ENCODE data around the gene PTGS1. TPM values are rescaled to one million over a fixed set of nuclear protein-coding genes. Genes with fewer than 3 reads are reported as not detected.

The PTGS1 gene
- total and polyA plus RNA-seq, 2 of the 13 experiments (the other 11 are each of a cell fraction or from before 2014, with no cell fraction given): 0.07 to 0.08 TPM

GRCh38 chr9:122332644-122333043 is 38.2 kb upstream of the PTGS1 start:
- DNase-seq (ENCODE audit: low spot score): no peak
- H3K36me3 ChIP-seq (replicated peaks in 1 of 2; ENCODE audit: control insufficient read depth in 1 of 2, insufficient read depth in 2 of 2, low read length in 2 of 2): no peaks in the 10 kb centered on the region
- intact Hi-C loops (cut with micrococcal nuclease; ENCODE audit: unreplicated experiment) (no loop called here), in situ Hi-C loops (cut with HindIII; ENCODE audit: extremely low pct_ligation_motif_present, low pct_unique_long_range_greater_than_20kb) (no loop called here)
- H3K27ac ChIP-seq (ENCODE audit: extremely low read length, insufficient read depth, low read length): no peak overlapping the region
- H3K27me3 ChIP-seq (ENCODE audit: control insufficient read depth in 1 of 2, insufficient read depth in 2 of 2, low read length in 2 of 2): peaks cover 2 to 4% of the 10 kb centered on the region in 2 experiments; a peak in 3 of 5 replicates
- 18% methylated on average over 7 of the region's 7 CpGs for WGBS (ENCODE audit: low lambda C conversion rate)
- CTCF ChIA-PET (ENCODE audit: low intra/inter-chr PET ratio, low total read pairs): no interaction called here
- no peaks in the 10 kb centered on the region for H3K9me3 ChIP-seq (ENCODE audit: low read length)
- POLR2A ChIA-PET: no interaction called here
- H4K20me1 ChIP-seq (ENCODE audit: insufficient read depth, low read length): no peaks in the 10 kb centered on the region
- no peak overlapping the region for H2AFZ ChIP-seq (ENCODE audit: low read length)
- no peak for ATAC-seq
- no peak overlapping the region for H3K4me2 ChIP-seq (ENCODE audit: low read depth, low read length)
- H3K4me1 ChIP-seq (ENCODE audit: insufficient read depth, low read length): no peaks in the 10 kb centered on the region
- FAIRE-seq: no peak
- H3K9ac ChIP-seq (ENCODE audit: insufficient read depth, low read depth, low read length): no peak overlapping the region
- BruUV-seq (replicated peaks): no TSS peak
- no peak overlapping the region for H3K4me3 ChIP-seq (replicated peaks in 1 of 3; ENCODE audit: insufficient read depth in 1 of 3, low read depth in 2 of 3, low read length in 3 of 3)
- TF ChIP-seq ZNF619 (CRISPR knock-in tag; IDR thresholded peaks at IDR 0.05): no peak
- TF ChIP-seq ZBTB49 (CRISPR knock-in tag; IDR thresholded peaks at IDR 0.05; ENCODE audit: borderline replicate concordance): no peak
- TF ChIP-seq KDM3A (CRISPR knock-in tag; IDR thresholded peaks at IDR 0.05; ENCODE audit: low read depth): no peak
- no peak for TF ChIP-seq SP140L (CRISPR knock-in tag; IDR thresholded peaks at IDR 0.05; ENCODE audit: borderline replicate concordance)
- TF ChIP-seq, protein P1, sequence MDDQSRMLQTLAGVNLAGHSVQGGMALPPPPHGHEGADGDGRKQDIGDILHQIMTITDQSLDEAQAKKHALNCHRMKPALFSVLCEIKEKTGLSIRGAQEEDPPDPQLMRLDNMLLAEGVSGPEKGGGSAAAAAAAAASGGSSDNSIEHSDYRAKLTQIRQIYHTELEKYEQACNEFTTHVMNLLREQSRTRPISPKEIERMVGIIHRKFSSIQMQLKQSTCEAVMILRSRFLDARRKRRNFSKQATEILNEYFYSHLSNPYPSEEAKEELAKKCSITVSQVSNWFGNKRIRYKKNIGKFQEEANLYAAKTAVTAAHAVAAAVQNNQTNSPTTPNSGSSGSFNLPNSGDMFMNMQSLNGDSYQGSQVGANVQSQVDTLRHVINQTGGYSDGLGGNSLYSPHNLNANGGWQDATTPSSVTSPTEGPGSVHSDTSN (CRISPR knock-in tag; IDR thresholded peaks at IDR 0.05; ENCODE audit: borderline replicate concordance): no peak
- no peak for TF ChIP-seq MAFG (CRISPR knock-in tag; IDR thresholded peaks at IDR 0.05)
- no peak for TF ChIP-seq CCAR2 (optimal IDR thresholded peaks at IDR 0.05; ENCODE audit: low read depth, low read length)
- no peak for TF ChIP-seq SNAPC2 (CRISPR knock-in tag; IDR thresholded peaks at IDR 0.05)
- H3K79me2 ChIP-seq (ENCODE audit: insufficient read depth, low read length): no peaks in the 10 kb centered on the region

All from HepG2 (cell line).